Suprapubic skin (tissue), 4 donors: ENCODE data around the gene BPIFB4. TPM values are rescaled to one million over a fixed set of nuclear protein-coding genes. Genes with fewer than 3 reads are reported as not detected.

Source experiments
- DNase-seq, 2 donors: peaks; one replicate each; pipeline ENCODE4 v3.0.0-alpha.2; 2019; ENCODE audit warnings: low spot score in 2 of 2
- H3K27ac ChIP-seq: fragments of 200-600 bp; sonication (generic); one replicate; pipeline ENCODE4 v1.5.1; 2019
- H3K27me3 ChIP-seq: fragments of 200-600 bp; sonication (generic); one replicate; pipeline ENCODE4 v1.5.1; 2019
- H3K36me3 ChIP-seq: fragments of 200-600 bp; sonication (generic); one replicate; pipeline ENCODE4 v1.5.1; 2019
- H3K4me1 ChIP-seq: fragments of 200-600 bp; sonication (generic); one replicate; pipeline ENCODE4 v1.5.1; 2019
- H3K4me3 ChIP-seq: fragments of 200-600 bp; sonication (generic); one replicate; pipeline ENCODE4 v1.5.1; 2019; ENCODE audit warnings: mild to moderate bottlenecking
- H3K9me3 ChIP-seq: fragments of 200-600 bp; sonication (generic); one replicate; pipeline ENCODE4 v1.5.1; 2019
- CTCF ChIP-seq, 2 donors: fragments of 200-600 bp in 1 of 2; fragments of 450-650 bp in 1 of 2; sonication (generic) in 1 of 2; IDR thresholded peaks; one replicate each; pipeline ENCODE4 v1.5.1; 2016 to 2019; ENCODE audit warnings: antibody characterized with exemption in 2 of 2, mild to moderate bottlenecking in 1 of 2, moderate library complexity in 1 of 2
- EP300 ChIP-seq: sonication (generic); formaldehyde crosslinking; IDR thresholded peaks from one replicate; pipeline ENCODE4 v1.6.1; 2017; ENCODE audit warnings: antibody characterized with exemption
- POLR2A ChIP-seq, 2 donors: fragments of 450-650 bp; IDR thresholded peaks; one replicate each; pipeline ENCODE4 v1.6.1; 2017; ENCODE audit warnings: antibody characterized with exemption in 2 of 2, mild to moderate bottlenecking in 2 of 2, moderate library complexity in 2 of 2
- POLR2AphosphoS5 ChIP-seq, 3 donors: sonication (generic); formaldehyde crosslinking; IDR thresholded peaks; one replicate each; pipeline ENCODE4 v1.6.1; 2017; ENCODE audit warnings: antibody characterized with exemption in 3 of 3
- WGBS: methylation state at CpG from one replicate; pipeline ENCODE4 v1.1.5; 2018; 5-methylcytosine and 5-hydroxymethylcytosine counted together
- total RNA-seq, 4 donors: library from RNA; depleted of rRNA; stranded (reverse); fragments of >200 nt; gene quantifications; one replicate each; pipeline ENCODE4 v1.1.0, GENCODE V29; 2016

The BPIFB4 gene
- total RNA-seq, 4 donors from 2014 or later = not detected

- TF ChIP-seq EP300 (no peak), CTCF (IDR thresholded peaks at IDR 0.05) (no peak), POLR2AphosphoS5 (IDR thresholded peaks at IDR 0.05) (no peak), POLR2A (IDR thresholded peaks at IDR 0.05) (no peak)
- Histone ChIP-seq H3K27ac (no peak overlapping the region), H3K4me1 (no peaks in the 10 kb centered on the region), H3K9me3 (no peaks in the 10 kb centered on the region), H3K27me3 (peaks cover 24% of the 10 kb centered on the region), H3K4me3 (no peak overlapping the region), H3K36me3 (no peaks in the 10 kb centered on the region)
- 68% methylated on average over 2 of the region's 3 CpGs for WGBS
- DNase-seq = no peak
Observed at GRCh38 chr20:33159713-33160112, 80.3 kb downstream of the BPIFB4 start.

- Histone ChIP-seq H3K27me3 (peaks cover 26% of the 10 kb centered on the region), H3K36me3 (no peaks in the 10 kb centered on the region), H3K27ac (no peak overlapping the region), H3K4me1 (no peaks in the 10 kb centered on the region), H3K4me3 (no peak overlapping the region), H3K9me3 (no peaks in the 10 kb centered on the region)
- TF ChIP-seq POLR2AphosphoS5 (IDR thresholded peaks at IDR 0.05) (no peak), CTCF (IDR thresholded peaks at IDR 0.05) (no peak), EP300 (no peak), POLR2A (IDR thresholded peaks at IDR 0.05) (no peak)
- no peak for DNase-seq
- 81% methylated on average over 5 of the region's 5 CpGs for WGBS
Observed at GRCh38 chr20:33160681-33161080, 81.2 kb downstream of the BPIFB4 start.

Other genes starting within 250 kb of the BPIFB4 start
- gene EFCAB8, start 220.7 kb upstream of the BPIFB4 start, total RNA-seq = under 1 TPM in 2 of 4 donors, not detected in 2; 0.76 to 0.89 TPM
- gene SUN5, start 75.2 kb upstream of the BPIFB4 start, total RNA-seq = not detected
- gene BPIFB2, start 71.9 kb upstream of the BPIFB4 start, total RNA-seq = not detected
- not detected for gene BPIFB6, start 48.0 kb upstream of the BPIFB4 start, total RNA-seq
- not detected for gene BPIFB3, start 25.7 kb upstream of the BPIFB4 start, total RNA-seq
- not detected for gene BPIFA2, start 88.5 kb downstream of the BPIFB4 start, total RNA-seq
- not detected for gene BPIFA3, start 137.7 kb downstream of the BPIFB4 start, total RNA-seq
- gene BPIFA1, start 156.4 kb downstream of the BPIFB4 start, total RNA-seq = not detected
- not detected for gene BPIFB1, start 203.6 kb downstream of the BPIFB4 start, total RNA-seq